ENCODE data around the gene RPL32. TPM values are rescaled to one million over a fixed set of nuclear protein-coding genes. Genes with fewer than 3 reads are reported as not detected.
A peak's percentile ranks its signal among the peaks of the same experiment; 100 is the strongest.

The RPL32 gene
- total and polyA plus RNA-seq, 9 of the 15 experiments (the other 6 are each of a cell fraction or from before 2014, with no cell fraction given), result 2,738 to 6,200 (median 4,286) TPM

DNA sequence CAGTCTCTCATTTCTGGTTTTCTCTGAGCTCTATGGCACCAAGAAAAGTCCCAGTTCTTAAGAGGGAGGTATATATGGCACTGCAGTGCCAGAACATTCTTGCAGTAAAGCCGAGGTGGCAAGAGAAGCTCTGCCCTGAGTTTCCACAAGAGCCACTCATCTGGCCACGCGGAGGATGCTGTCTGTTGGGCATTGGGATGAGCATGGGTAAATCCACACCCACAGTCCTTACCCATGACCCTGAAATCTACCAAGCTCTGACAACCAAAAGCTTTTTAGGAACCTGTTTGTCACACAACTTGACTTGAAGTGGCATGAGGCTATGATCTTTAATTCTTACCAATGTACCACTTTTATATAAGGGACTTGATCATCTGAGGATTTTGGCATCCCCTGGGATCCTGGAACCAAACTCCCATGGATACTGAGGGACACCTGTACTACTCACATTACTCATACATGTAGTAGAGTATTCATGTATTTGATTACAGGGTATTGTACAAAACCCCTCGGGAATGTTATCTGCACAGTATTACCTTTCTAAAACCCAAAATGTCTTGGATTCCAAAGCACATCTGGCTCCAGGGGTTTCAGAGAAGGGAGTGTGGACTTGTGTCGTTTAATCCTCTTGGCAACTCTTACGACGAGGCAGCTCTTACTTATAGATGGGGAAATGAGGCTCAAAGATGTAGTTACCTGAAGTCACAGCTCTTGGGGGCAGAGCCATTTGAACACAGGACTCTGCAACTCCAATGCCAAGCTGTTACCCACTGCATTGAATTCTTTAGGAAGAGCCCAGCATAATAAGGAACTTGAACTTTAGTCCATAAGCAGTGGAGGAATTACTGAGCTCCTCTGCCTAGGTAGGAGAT, 8.8 kb downstream of the RPL32 start (continued):
- TF ChIP-seq, protein P1, sequence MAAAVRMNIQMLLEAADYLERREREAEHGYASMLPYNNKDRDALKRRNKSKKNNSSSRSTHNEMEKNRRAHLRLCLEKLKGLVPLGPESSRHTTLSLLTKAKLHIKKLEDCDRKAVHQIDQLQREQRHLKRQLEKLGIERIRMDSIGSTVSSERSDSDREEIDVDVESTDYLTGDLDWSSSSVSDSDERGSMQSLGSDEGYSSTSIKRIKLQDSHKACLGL (CRISPR knock-in tag; IDR thresholded peaks at IDR 0.05; ENCODE audit: borderline replicate concordance, poor library complexity, severe bottlenecking), result no peak

DNA sequence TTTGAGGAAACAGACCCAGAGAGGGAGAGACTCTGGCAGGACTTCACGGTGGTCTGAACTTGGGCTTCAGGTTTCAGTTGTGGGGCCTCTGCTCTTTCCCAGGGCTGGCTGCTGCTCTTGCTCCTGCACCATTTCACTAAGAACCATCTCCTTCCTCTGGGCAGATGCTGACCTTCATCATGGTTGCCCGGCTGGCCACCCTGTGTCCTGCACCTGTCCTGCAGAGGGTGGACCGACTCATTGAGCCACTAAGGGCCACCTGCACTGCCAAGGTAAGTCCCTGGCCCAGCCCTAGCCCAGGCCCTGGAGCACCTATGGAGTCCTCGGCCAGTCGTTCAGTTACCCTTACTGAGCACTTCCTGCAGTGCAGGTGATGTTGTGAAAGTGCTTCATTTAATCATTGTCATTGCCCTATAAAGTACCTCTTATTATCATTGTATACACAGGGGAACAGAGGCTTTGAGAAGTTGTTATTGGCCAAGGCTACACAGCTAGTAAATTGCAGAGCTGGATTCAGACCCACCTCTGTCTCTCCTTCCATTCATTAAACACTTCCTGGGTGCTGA, 10.0 kb downstream of the RPL32 start:
- WGBS (ENCODE audit: insufficient coverage, low coverage, missing lambda C conversion rate), result 57% methylated on average over 5 of the region's 5 CpGs
- no peak for TF ChIP-seq ZFX (CRISPR knock-in tag; IDR thresholded peaks at IDR 0.05)
- peak; percentile 58 for TF ChIP-seq POLR2G (IDR thresholded peaks at IDR 0.05; ENCODE audit: low read depth, low read length)
- no peak for TF ChIP-seq ARHGAP35 (IDR thresholded peaks at IDR 0.05; ENCODE audit: partially characterized antibody)
- TF ChIP-seq, protein P2, sequence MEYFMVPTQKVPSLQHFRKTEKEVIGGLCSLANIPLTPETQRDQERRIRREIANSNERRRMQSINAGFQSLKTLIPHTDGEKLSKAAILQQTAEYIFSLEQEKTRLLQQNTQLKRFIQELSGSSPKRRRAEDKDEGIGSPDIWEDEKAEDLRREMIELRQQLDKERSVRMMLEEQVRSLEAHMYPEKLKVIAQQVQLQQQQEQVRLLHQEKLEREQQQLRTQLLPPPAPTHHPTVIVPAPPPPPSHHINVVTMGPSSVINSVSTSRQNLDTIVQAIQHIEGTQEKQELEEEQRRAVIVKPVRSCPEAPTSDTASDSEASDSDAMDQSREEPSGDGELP (CRISPR knock-in tag; IDR thresholded peaks at IDR 0.05; ENCODE audit: borderline replicate concordance), result no peak
- TF ChIP-seq, protein P3, sequence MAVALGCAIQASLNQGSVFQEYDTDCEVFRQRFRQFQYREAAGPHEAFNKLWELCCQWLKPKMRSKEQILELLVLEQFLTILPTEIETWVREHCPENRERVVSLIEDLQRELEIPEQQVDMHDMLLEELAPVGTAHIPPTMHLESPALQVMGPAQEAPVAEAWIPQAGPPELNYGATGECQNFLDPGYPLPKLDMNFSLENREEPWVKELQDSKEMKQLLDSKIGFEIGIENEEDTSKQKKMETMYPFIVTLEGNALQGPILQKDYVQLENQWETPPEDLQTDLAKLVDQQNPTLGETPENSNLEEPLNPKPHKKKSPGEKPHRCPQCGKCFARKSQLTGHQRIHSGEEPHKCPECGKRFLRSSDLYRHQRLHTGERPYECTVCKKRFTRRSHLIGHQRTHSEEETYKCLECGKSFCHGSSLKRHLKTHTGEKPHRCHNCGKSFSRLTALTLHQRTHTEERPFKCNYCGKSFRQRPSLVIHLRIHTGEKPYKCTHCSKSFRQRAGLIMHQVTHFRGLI (CRISPR knock-in tag; IDR thresholded peaks at IDR 0.05), result no peak
- TF ChIP-seq RBFOX2 (IDR thresholded peaks at IDR 0.05; ENCODE audit: low read depth, low read length), result peak; percentile 35; the same call in 1 of the 2 replicates
- TF ChIP-seq, protein P1 (CRISPR knock-in tag; IDR thresholded peaks at IDR 0.05; ENCODE audit: borderline replicate concordance, poor library complexity, severe bottlenecking), result no peak
- TF ChIP-seq SOX6 (IDR thresholded peaks at IDR 0.05), result no peak
- no peak for TF ChIP-seq NELFE (IDR thresholded peaks at IDR 0.05; ENCODE audit: insufficient read depth, insufficient read length)
- peak; percentile 23; the same call in 1 of the 2 replicates for TF ChIP-seq POLR2A (conservative IDR thresholded peaks at IDR 0.05)

More for the DNA sequence above, 10.0 kb downstream of the RPL32 start:
- no peaks in the 10 kb centered on the region for H3K27me3 ChIP-seq (ENCODE audit: control insufficient read depth in 2 of 2, insufficient read depth in 2 of 2, low read length in 2 of 2)
- H3K9ac ChIP-seq (ENCODE audit: insufficient read depth in 1 of 2, low read depth in 2 of 2, low read length in 2 of 2), result no peak overlapping the region; a peak in 1 of 4 replicates
- no peak overlapping the region for H3K4me2 ChIP-seq (ENCODE audit: insufficient read depth, low read length)
- FAIRE-seq (no peak), ATAC-seq (peak; percentile 11), DNase-seq (ENCODE audit: extremely low read depth in 1 of 4, low spot score in 3 of 4) (no peak)
- no peak overlapping the region for H3K4me3 ChIP-seq
- no peak overlapping the region for H2AFZ ChIP-seq (ENCODE audit: low read depth, low read length)
- peaks cover 73% of the 10 kb centered on the region for H3K36me3 ChIP-seq (ENCODE audit: control insufficient read depth, insufficient read depth, low read length)
- peaks cover 4% of the 10 kb centered on the region for H3K9me1 ChIP-seq (ENCODE audit: control insufficient read depth, insufficient read depth, low read length)
- intact Hi-C loops (cut with micrococcal nuclease), result loop anchor here (2.0 kb wide), 1 partner anchor 125 kb away; no protein-coding TSS in a partner anchor
- peaks cover 12% of the 10 kb centered on the region for H3K79me2 ChIP-seq (ENCODE audit: control insufficient read depth, insufficient read depth, low read length)
- no peak overlapping the region for H3K27ac ChIP-seq (ENCODE audit: extremely low read depth, low read depth, low read length)
- POLR2A ChIA-PET, result interaction anchor here (0.6 to 11.9 kb wide), 9 partner anchors 10 to 60 kb away, joined by 3 to 108 read pairs (median 8); partner anchors contain the start of gene RPL32
- BruUV-seq (replicated peaks), result no TSS peak
- CTCF ChIA-PET (ENCODE audit: low intra/inter-chr PET ratio), result no interaction called here
- H3K4me1 ChIP-seq (replicated peaks in 1 of 2; ENCODE audit: control insufficient read depth in 2 of 2, insufficient read depth in 2 of 2, low read length in 2 of 2), result no peaks in the 10 kb centered on the region; a peak in 2 of 5 replicates
- no peaks in the 10 kb centered on the region for H3K9me3 ChIP-seq (replicated peaks; ENCODE audit: control insufficient read depth, insufficient read depth, low read depth, low read length)
- in situ Hi-C loops (cut with MboI), result no loop called here
- H4K20me1 ChIP-seq (replicated peaks; ENCODE audit: control insufficient read depth, insufficient read depth, low read length), result peaks cover 30% of the 10 kb centered on the region
